Embryonic facial prominence (tissue), 1 donor: ENCODE measurements around the gene TAOK2.

Experiments
- DNase-seq: peaks from one replicate; pipeline ENCODE4 v3.0.0-alpha.2; 2016; ENCODE audit errors: extremely low spot score

Gene TAOK2

GRCh38 chr16:29987371-29988085 lies 13.9 kb downstream of the TAOK2 start:
- DNase-seq, result no peak

GRCh38 chr16:29988346-29989075 lies 14.8 kb downstream of the TAOK2 start:
- DNase-seq, result no peak

- no peak for DNase-seq
These were observed 15.6 kb downstream of the TAOK2 start for GRCh38 chr16:29989111-29989858.

GRCh38 chr16:29990034-29990433 lies 16.4 kb downstream of the TAOK2 start:
- DNase-seq, result no peak

GRCh38 chr16:29990883-29991570 lies 17.4 kb downstream of the TAOK2 start:
- no peak for DNase-seq

GRCh38 chr16:29991571-29991904 lies 17.9 kb downstream of the TAOK2 start:
- no peak for DNase-seq

- DNase-seq, result no peak
These were observed 18.8 kb downstream of the TAOK2 start for GRCh38 chr16:29992344-29992967.

- no peak for DNase-seq
These were observed 19.7 kb downstream of the TAOK2 start for GRCh38 chr16:29993191-29993902.

- no peak for DNase-seq
These were observed 20.4 kb downstream of the TAOK2 start for GRCh38 chr16:29993903-29994599.

GRCh38 chr16:29994600-29995323 lies 21.1 kb downstream of the TAOK2 start:
- DNase-seq, result no peak

- DNase-seq, result peak; percentile 64
These were observed 21.7 kb downstream of the TAOK2 start, which contains the start of gene HIRIP3 for GRCh38 chr16:29995324-29995910. Gene HIRIP3, minus strand, starts transcription at chr16:29995617. Its CDS starts 12 bp downstream, at chr16:29995605.

GRCh38 chr16:29995911-29996765 lies 22.5 kb downstream of the TAOK2 start, which contains the start of gene INO80E:
Gene INO80E, plus strand, starts transcription at chr16:29996241. Its CDS starts 70 bp downstream, at chr16:29996311.
- peak; percentile 91 for DNase-seq

- no peak for DNase-seq
These were observed 23.1 kb downstream of the TAOK2 start for GRCh38 chr16:29996766-29997250.

GRCh38 chr16:29999605-30000004 lies 25.9 kb downstream of the TAOK2 start:
- DNase-seq, result no peak

GRCh38 chr16:30000735-30001631 lies 27.3 kb downstream of the TAOK2 start:
- no peak for DNase-seq

- DNase-seq, result no peak
These were observed 29.1 kb downstream of the TAOK2 start for GRCh38 chr16:30002614-30003346.
